Upper lobe of left lung (tissue), 4 donors: ENCODE results near the gene CLASRP.

Experiments
- EP300 ChIP-seq, 4 donors: sonication (generic); formaldehyde crosslinking; IDR thresholded peaks; one replicate each; pipeline ENCODE4 v1.5.1; 2017; ENCODE audit warnings: antibody characterized with exemption in 4 of 4, control low read depth in 2 of 4
- POLR2A ChIP-seq, 4 donors: fragments of 450-650 bp; IDR thresholded peaks; one replicate each; pipeline ENCODE4 v1.5.1; 2016 to 2017; ENCODE audit warnings: antibody characterized with exemption in 4 of 4, mild to moderate bottlenecking in 2 of 4
- TF ChIP-seq, protein P1 (sequence below), 6 experiments: fragments of 450-650 bp in 4 of 6; fragments of 200-600 bp in 2 of 6; sonication (generic) in 2 of 6; IDR thresholded peaks; one replicate each; pipeline ENCODE4 v1.5.1; 2016 to 2019; ENCODE audit warnings: antibody characterized with exemption in 6 of 6

DNA sequence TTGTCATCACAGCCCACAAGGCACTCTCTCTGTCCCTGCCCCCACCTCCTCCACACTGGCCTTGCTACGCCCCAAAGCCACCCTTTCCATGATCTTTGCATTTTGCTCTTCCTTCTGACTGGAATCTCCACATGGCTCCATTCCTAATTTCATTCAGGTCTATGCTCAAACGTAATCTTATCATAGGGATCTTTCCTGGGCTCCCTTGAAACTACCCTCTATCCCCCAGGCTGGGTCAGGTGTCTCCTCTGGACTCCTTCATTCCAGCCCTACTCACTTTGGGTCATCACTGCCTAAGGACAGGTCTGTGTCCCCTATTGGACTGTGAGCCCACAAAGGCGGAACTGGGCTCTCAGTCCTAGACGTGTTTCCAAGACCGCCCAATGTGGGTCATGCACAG lies 43.3 kb downstream of the CLASRP start:
- TF ChIP-seq, protein P1, sequence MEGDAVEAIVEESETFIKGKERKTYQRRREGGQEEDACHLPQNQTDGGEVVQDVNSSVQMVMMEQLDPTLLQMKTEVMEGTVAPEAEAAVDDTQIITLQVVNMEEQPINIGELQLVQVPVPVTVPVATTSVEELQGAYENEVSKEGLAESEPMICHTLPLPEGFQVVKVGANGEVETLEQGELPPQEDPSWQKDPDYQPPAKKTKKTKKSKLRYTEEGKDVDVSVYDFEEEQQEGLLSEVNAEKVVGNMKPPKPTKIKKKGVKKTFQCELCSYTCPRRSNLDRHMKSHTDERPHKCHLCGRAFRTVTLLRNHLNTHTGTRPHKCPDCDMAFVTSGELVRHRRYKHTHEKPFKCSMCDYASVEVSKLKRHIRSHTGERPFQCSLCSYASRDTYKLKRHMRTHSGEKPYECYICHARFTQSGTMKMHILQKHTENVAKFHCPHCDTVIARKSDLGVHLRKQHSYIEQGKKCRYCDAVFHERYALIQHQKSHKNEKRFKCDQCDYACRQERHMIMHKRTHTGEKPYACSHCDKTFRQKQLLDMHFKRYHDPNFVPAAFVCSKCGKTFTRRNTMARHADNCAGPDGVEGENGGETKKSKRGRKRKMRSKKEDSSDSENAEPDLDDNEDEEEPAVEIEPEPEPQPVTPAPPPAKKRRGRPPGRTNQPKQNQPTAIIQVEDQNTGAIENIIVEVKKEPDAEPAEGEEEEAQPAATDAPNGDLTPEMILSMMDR (IDR thresholded peaks at IDR 0.05), result no peak
- no peak for TF ChIP-seq POLR2A (IDR thresholded peaks at IDR 0.05)
- no peak for TF ChIP-seq EP300 (IDR thresholded peaks at IDR 0.05)
